GM23248 (cell line): ENCODE results near the gene SNX6. TPM values are rescaled to one million over a fixed set of nuclear protein-coding genes. Genes with fewer than 3 reads are reported as not detected.
A peak's percentile ranks its signal among the peaks of the same experiment; 100 is the strongest.
"Not testable (repeated sequence)": the region's sequence is repeated elsewhere in the genome, so short reads cannot be mapped to it uniquely, and the experiment has no call there.

ENCODE experiments used
- DNase-seq: peaks from one replicate; pipeline ENCODE4 v3.0.0-alpha.2; 2015
- H2AFZ ChIP-seq: fragments of 200-600 bp; sonication (generic); 2 replicates; pipeline ENCODE4 v1.6.1; 2016; ENCODE audit warnings: antibody characterized with exemption
- H3F3A ChIP-seq: fragments of 200-600 bp; sonication (generic); 2 replicates; pipeline ENCODE4 v1.6.1; 2016; ENCODE audit warnings: mild to moderate bottlenecking, antibody characterized with exemption, mixed run types; ENCODE audit not compliant: insufficient read depth
- H3K27ac ChIP-seq: fragments of 200-600 bp; sonication (generic); 2 replicates; pipeline ENCODE4 v1.5.1; 2016; ENCODE audit warnings: mild to moderate bottlenecking
- H3K27me3 ChIP-seq: fragments of 200-600 bp; sonication (generic); replicated peaks from 2 replicates; pipeline ENCODE4 v1.6.1; 2016; ENCODE audit warnings: mild to moderate bottlenecking; ENCODE audit not compliant: insufficient read depth
- H3K36me3 ChIP-seq: fragments of 200-600 bp; sonication (generic); 2 replicates; pipeline ENCODE4 v1.6.1; 2016; ENCODE audit warnings: low read depth, mild to moderate bottlenecking
- H3K4me1 ChIP-seq: fragments of 200-600 bp; sonication (generic); 2 replicates; pipeline ENCODE4 v1.6.1; 2016; ENCODE audit warnings: mild to moderate bottlenecking; ENCODE audit not compliant: insufficient read depth
- H3K4me2 ChIP-seq: fragments of 200-600 bp; sonication (generic); one replicate; pipeline ENCODE4 v1.6.1; 2016; ENCODE audit warnings: mild to moderate bottlenecking; ENCODE audit not compliant: unreplicated experiment
- H3K4me3 ChIP-seq: fragments of 200-600 bp; sonication (generic); 2 replicates; pipeline ENCODE4 v1.5.1; 2016; ENCODE audit warnings: mild to moderate bottlenecking
- H3K79me2 ChIP-seq: fragments of 200-600 bp; sonication (generic); 2 replicates; pipeline ENCODE4 v1.6.1; 2016; ENCODE audit warnings: mild to moderate bottlenecking; ENCODE audit not compliant: insufficient read depth
- H3K9ac ChIP-seq: fragments of 200-600 bp; sonication (generic); 2 replicates; pipeline ENCODE4 v1.6.1; 2016; ENCODE audit warnings: mild to moderate bottlenecking
- H3K9me2 ChIP-seq: fragments of 200-600 bp; sonication (generic); 2 replicates; pipeline ENCODE4 v1.6.1; 2016; ENCODE audit warnings: mixed run types, mild to moderate bottlenecking, moderate library complexity; ENCODE audit not compliant: insufficient read depth
- H3K9me3 ChIP-seq: fragments of 200-600 bp; sonication (generic); one replicate; pipeline ENCODE4 v1.6.1; 2017; ENCODE audit warnings: low read depth
- H4K20me1 ChIP-seq: fragments of 200-600 bp; sonication (generic); 2 replicates; pipeline ENCODE4 v1.6.0; 2016; ENCODE audit not compliant: insufficient read depth
- EZH2 ChIP-seq: fragments of 200-600 bp; sonication (generic); IDR thresholded peaks from 2 replicates; pipeline ENCODE4 v1.6.1; 2018; ENCODE audit warnings: antibody characterized with exemption, mild to moderate bottlenecking; ENCODE audit not compliant: insufficient read depth, poor library complexity, severe bottlenecking
- EZH2phosphoT487 ChIP-seq: fragments of 200-600 bp; sonication (generic); IDR thresholded peaks from 2 replicates; pipeline ENCODE4 v1.6.1; 2018; ENCODE audit warnings: antibody characterized with exemption, moderate library complexity, mild to moderate bottlenecking, low read depth; ENCODE audit not compliant: insufficient read depth
- WGBS, 2 experiments: methylation state at CpG; one replicate each; pipeline ENCODE4 v1.1.6; 2015 to 2017; ENCODE audit warnings: low lambda C conversion rate in 2 of 2, low coverage in 1 of 2; ENCODE audit errors: missing lambda C conversion rate in 2 of 2; 5-methylcytosine and 5-hydroxymethylcytosine counted together
- in situ Hi-C: fragments of 300-500 bp; cut with MboI; formaldehyde crosslinking; loops from 2 replicates; pipeline ENCODE4 v1.15.0; 2020
- polyA plus RNA-seq: library from polyadenylated mRNA; unstranded; fragments of >200 nt; fragmentation: Nextera tagmentation; extraction: Ambion mirVana; gene quantifications from 2 replicates; pipeline ENCODE4 v1.2.1, GENCODE V29; 2016
- total RNA-seq: library from RNA; depleted of rRNA; stranded (reverse); fragments of >200 nt; shearing (Covaris generic); gene quantifications from 2 replicates; pipeline ENCODE4 v1.2.3, GENCODE V29; 2014

SNX6 gene
- total and polyA plus RNA-seq, 2 experiments from 2014 or later: 187 to 287 TPM

DNA sequence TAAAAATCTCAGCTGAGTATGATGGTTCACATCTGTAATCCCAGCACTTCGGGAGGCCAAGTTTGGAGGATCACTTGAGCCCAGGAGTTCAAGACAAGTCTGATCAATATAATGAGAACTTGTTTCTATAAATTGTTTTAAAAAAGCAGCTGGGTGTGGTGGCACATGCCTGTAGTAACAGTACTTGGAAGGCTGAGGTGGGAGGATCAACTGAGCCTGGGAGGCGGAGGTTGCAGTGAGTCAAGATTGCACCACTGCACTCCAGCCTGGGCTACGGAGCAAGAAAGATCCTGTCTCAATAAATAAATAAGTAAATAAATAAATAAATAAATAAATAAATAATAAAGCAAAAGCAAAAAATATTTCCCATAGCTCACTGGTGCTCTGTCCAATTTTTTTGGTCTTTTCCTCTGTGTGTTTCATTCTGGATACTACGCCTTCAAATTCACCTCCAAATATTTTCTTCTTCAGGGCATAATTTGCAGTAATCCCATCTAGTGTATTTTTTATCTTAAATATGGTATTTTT, 32.7 kb upstream of the SNX6 start:
- Histone ChIP-seq H3K4me3 (no peak overlapping the region), H2AFZ (no peak overlapping the region), H3K4me1 (peaks cover 16% of the 10 kb centered on the region), H3K4me2 (no peak overlapping the region), H3K27ac (no peak overlapping the region), H4K20me1 (no peaks in the 10 kb centered on the region), H3K9me3 (no peaks in the 10 kb centered on the region), H3K79me2 (no peaks in the 10 kb centered on the region), H3K27me3 (no peaks in the 10 kb centered on the region), H3K9ac (no peak overlapping the region), H3K9me2 (no peaks in the 10 kb centered on the region), H3F3A (peaks cover 8% of the 10 kb centered on the region), H3K36me3 (no peaks in the 10 kb centered on the region)
- WGBS, 2 experiments: 75 to 83% methylated on average over 4 of the region's 4 CpGs
- peak; percentile 40 for DNase-seq
- TF ChIP-seq EZH2: no peak
- no peak for TF ChIP-seq EZH2phosphoT487
- in situ Hi-C loops: no loop called here

DNA sequence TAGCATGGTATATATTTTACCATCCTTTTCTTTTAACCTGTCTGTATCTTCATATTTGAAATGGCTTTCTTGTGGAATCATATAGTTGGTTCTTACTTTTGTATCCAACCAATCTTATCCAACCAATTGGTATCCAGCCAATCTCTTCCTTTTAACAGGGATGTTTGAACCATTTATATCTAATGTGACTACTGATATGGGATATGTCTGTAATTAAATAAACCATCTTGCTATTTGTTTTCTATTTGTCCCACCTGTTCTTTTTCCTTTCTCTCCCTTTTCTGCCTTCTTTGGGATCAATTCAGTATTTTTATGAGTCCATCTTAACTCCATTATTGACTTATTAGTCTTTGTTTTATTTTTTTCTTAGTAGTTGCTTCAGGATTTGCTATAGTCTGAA, 30.8 kb upstream of the SNX6 start:
- peaks cover 5% of the 10 kb centered on the region for H3K4me1 ChIP-seq
- H3K9me2 ChIP-seq: no peaks in the 10 kb centered on the region
- no peaks in the 10 kb centered on the region for H3K27me3 ChIP-seq
- H3K9me3 ChIP-seq: no peaks in the 10 kb centered on the region
- H3F3A ChIP-seq: no peaks in the 10 kb centered on the region
- TF ChIP-seq EZH2phosphoT487: no peak
- TF ChIP-seq EZH2: no peak
- no peak for DNase-seq
- no peak overlapping the region for H3K4me3 ChIP-seq
- in situ Hi-C loops: no loop called here
- H4K20me1 ChIP-seq: no peaks in the 10 kb centered on the region
- H3K79me2 ChIP-seq: no peaks in the 10 kb centered on the region
- H3K4me2 ChIP-seq: no peak overlapping the region
- H2AFZ ChIP-seq: no peak overlapping the region
- H3K36me3 ChIP-seq: no peaks in the 10 kb centered on the region
- no peak overlapping the region for H3K9ac ChIP-seq
- H3K27ac ChIP-seq: no peak overlapping the region

DNA sequence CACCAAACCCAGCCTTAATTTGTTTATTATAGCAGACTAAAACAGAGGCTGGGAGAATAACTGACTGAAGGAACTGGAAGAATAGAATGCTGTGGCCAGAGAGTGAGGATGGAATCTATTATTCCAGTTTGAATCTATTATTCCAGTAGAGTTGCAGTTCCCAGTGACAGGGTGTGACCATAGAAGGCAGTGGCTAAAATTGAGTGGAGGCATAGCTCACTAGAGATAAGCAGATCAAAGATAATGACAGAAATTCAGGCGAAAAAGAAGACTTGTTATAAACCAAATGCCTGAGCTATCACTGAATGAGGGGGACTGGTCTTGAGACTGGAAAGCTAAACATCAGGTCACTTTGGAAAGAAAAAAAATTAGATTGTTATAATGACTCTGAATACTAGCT, 26.0 kb upstream of the SNX6 start:
- in situ Hi-C loops: no loop called here
- H3K36me3 ChIP-seq: no peaks in the 10 kb centered on the region
- H3K9ac ChIP-seq: no peak overlapping the region
- H3K9me3 ChIP-seq: no peaks in the 10 kb centered on the region
- H2AFZ ChIP-seq: no peak overlapping the region
- TF ChIP-seq EZH2 (no peak), EZH2phosphoT487 (no peak)
- H3K4me2 ChIP-seq: no peak overlapping the region
- H4K20me1 ChIP-seq: no peaks in the 10 kb centered on the region
- H3K27me3 ChIP-seq: no peaks in the 10 kb centered on the region
- 76 to 82% methylated on average over 1 of the region's 1 CpG for WGBS, 2 experiments
- no peaks in the 10 kb centered on the region for H3K9me2 ChIP-seq
- H3K4me1 ChIP-seq: peaks cover 11% of the 10 kb centered on the region; the same call in 1 of the 2 replicates
- DNase-seq: no peak
- H3K4me3 ChIP-seq: no peak overlapping the region
- no peaks in the 10 kb centered on the region for H3K79me2 ChIP-seq
- peaks cover 15% of the 10 kb centered on the region for H3F3A ChIP-seq
- H3K27ac ChIP-seq: no peak overlapping the region

GRCh38 chr14:34653073-34653472, 23.1 kb upstream of the SNX6 start:
- H3K9me2 ChIP-seq, H3K9ac ChIP-seq, DNase-seq, H3K4me2 ChIP-seq, H3K79me2 ChIP-seq, H3K27me3 ChIP-seq, H3K27ac ChIP-seq, H4K20me1 ChIP-seq, in situ Hi-C loops, H3K9me3 ChIP-seq, H2AFZ ChIP-seq, H3K4me3 ChIP-seq, H3K36me3 ChIP-seq: not testable (repeated sequence)
- 95 to 100% methylated on average over 2 of the region's 2 CpGs for WGBS, 2 experiments
- peaks cover 34% of the 10 kb centered on the region for H3F3A ChIP-seq
- peaks cover 31% of the 10 kb centered on the region for H3K4me1 ChIP-seq

GRCh38 chr14:34652348-34652747, 22.4 kb upstream of the SNX6 start:
- Histone ChIP-seq H3F3A (peaks cover 34% of the 10 kb centered on the region), H3K27ac (0 out of 2 replicates have a peak overlapping the region, but pooled peaks have one; percentile 96), H3K4me1 (peaks cover 31% of the 10 kb centered on the region)
- H2AFZ ChIP-seq, H3K36me3 ChIP-seq, H3K27me3 ChIP-seq, H3K79me2 ChIP-seq, H3K9me2 ChIP-seq, in situ Hi-C loops, H3K9ac ChIP-seq, H3K9me3 ChIP-seq, H4K20me1 ChIP-seq, H3K4me3 ChIP-seq, DNase-seq, H3K4me2 ChIP-seq: not testable (repeated sequence)
- 64 to 71% methylated on average over 1 of the region's 1 CpG for WGBS, 2 experiments
